Epithelial cell of esophagus (primary cell): ENCODE data around the gene HSPE1.

Experiments used
- DNase-seq: peaks from one replicate; pipeline ENCODE4 v3.0.0; 2010; ENCODE audit warnings: low read depth
- H3K4me3 ChIP-seq: 2 replicates; pipeline ENCODE4 v1.5.1; 2011; ENCODE audit warnings: mild to moderate bottlenecking, low read length, control low read depth
- TF ChIP-seq, protein P1 (sequence below): IDR thresholded peaks from 2 replicates; pipeline ENCODE4 v1.5.1; 2011; ENCODE audit warnings: low read depth, mild to moderate bottlenecking, low read length, control low read depth, inconsistent platforms; ENCODE audit not compliant: insufficient read depth; ENCODE audit errors: missing control alignments

The HSPE1 gene

DNA sequence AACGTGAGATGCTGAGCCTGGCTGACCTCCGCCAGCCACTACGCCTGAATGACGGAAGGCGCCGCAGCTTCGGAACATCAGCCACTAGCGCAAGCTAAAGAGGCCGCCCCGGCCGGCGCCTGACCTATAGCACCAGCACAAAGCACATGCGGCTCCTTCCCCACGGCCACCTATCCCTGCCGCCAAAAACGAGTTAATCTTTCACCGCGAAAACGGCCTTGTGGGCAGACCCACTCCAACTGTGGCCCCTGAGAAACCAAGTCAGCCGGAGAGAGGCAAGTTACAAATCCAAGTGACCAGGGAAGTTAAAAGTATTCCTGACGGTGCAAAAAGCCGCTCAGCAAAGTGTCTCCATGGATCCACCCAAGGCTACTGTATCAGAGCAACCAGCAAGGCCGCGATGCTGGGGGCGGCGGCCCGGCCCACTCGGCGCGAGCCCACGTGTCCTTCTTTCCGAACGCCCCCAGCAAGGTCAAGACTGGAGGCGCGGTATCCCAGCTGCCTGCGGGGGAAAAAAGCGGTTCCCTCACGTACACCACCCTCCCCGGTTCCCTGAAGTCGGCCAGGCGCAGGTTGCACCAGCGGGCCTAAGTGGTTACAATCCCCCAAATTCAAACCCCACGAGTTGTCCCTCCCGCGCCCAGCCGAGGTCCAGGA is 1.1 kb upstream of the HSPE1 start:
- peak overlapping the region; percentile 85 for H3K4me3 ChIP-seq
- DNase-seq: peak; percentile 46
- TF ChIP-seq, protein P1, sequence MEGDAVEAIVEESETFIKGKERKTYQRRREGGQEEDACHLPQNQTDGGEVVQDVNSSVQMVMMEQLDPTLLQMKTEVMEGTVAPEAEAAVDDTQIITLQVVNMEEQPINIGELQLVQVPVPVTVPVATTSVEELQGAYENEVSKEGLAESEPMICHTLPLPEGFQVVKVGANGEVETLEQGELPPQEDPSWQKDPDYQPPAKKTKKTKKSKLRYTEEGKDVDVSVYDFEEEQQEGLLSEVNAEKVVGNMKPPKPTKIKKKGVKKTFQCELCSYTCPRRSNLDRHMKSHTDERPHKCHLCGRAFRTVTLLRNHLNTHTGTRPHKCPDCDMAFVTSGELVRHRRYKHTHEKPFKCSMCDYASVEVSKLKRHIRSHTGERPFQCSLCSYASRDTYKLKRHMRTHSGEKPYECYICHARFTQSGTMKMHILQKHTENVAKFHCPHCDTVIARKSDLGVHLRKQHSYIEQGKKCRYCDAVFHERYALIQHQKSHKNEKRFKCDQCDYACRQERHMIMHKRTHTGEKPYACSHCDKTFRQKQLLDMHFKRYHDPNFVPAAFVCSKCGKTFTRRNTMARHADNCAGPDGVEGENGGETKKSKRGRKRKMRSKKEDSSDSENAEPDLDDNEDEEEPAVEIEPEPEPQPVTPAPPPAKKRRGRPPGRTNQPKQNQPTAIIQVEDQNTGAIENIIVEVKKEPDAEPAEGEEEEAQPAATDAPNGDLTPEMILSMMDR: no peak

DNA sequence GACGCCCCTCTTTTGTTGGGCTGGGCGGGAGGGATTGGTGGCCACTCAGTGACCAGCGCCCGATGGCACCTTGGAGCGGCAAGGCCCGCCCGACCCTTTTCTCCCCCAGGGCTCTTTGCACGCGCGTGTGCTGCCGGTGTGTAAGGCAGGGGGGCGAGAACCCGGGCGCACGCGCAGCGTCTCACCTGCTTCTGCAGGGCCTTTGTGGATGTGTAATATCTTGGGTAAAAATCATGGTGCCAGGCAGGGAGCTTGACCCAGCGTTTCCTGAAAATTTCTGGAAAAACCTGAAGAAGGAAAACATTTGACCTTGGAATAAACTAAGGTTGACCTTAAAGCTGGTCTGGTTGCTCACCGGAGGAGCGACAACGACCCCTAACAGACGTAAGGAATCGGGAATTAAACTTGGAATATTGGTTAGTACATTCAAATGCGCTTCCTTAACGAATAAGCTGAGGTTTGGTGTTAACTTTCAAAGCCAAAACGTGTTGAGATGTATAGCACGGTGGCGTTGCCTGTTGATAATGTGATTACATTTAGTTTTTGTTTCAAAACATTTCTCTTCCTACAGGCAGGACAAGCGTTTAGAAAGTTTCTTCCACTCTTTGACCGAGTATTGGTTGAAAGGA is 438 bp downstream of the HSPE1 start:
- H3K4me3 ChIP-seq: peak overlapping the region; percentile 85
- peak; percentile 19 for DNase-seq
- TF ChIP-seq, protein P1: no peak

DNA sequence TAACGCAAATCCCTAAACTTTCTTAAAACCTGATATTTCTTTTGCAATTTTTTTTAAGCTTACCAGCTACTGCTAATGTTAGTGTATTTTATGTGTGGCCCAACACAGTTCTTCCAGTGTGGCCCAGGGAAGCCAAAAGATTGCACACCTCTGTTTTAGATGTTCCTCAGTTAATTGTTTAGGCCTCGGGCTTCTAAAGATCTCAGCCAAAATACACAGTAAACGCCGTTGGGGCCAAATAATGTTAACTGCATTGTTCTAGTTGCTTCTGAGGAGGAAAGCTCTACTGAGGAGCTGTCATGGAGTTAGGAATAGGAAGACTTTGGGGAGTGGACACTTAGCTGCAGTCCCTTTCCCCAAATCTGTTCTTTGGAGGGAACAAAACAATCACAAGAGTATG is 2.0 kb downstream of the HSPE1 start:
- H3K4me3 ChIP-seq: peak overlapping the region; percentile 11

DNA sequence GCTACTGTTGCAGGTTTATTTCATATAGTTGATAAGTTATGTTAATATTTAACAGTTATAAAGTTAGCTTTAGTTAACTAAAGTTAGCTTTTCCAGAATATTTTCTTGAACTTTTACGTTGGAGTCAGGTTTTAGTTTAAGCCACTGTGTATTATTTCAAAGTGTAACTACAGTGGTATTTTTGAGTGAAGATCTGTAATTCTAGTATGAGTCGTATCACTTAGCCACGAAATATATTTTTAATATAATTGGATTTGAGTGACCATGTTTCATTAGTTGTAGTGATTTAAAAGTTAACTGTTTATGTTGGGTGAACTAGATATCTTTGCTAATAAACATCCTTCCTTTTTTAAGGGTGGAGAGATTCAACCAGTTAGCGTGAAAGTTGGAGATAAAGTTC is 2.5 kb downstream of the HSPE1 start:
- no peak overlapping the region for H3K4me3 ChIP-seq
- DNase-seq: no peak
- TF ChIP-seq, protein P1: no peak

More for the DNA sequence above, 2.0 kb downstream of the HSPE1 start:
- TF ChIP-seq, protein P1: no peak
- DNase-seq: no peak

DNA sequence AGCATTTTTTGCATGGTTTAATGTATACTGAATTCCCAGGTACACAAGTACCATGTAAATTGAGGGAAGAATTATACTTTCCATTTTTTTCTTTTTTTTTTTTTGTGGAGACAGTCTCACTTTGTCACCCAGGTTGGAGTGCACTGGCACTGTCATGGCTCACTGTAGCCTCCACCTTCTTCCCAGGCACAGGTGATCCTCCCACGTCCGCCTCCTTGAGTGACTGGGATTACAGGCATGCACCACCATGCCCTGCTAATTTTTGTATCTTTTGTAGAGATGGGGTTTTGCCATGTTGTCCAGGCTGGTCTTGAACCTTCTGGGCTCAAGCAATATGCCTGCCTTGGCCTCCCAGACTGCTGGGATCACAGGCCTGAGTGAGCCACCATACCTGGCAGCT is 3.8 kb downstream of the HSPE1 start:
- TF ChIP-seq, protein P1: no peak
- H3K4me3 ChIP-seq: no peak overlapping the region
- DNase-seq: no peak

DNA sequence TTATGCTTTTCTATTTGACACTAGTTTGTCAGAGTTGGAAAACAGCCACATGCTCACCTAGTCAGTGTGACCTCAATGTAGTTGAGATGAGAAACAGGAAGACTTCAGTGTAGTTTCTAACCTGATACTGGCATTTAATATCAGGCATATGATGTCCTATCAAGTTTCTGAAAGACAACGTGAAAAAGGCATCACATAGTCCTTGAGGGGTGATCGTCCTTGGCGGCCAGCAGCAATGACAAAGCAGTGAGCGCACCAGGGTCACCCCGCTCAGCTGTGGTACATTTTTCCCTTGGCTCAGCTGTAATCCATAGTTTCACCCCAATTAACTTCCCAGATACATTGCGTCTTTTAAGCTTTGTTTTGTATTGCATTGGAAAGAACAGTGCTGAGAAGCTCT is 4.3 kb downstream of the HSPE1 start:
- no peak for DNase-seq
- TF ChIP-seq, protein P1: no peak
- no peak overlapping the region for H3K4me3 ChIP-seq

DNA sequence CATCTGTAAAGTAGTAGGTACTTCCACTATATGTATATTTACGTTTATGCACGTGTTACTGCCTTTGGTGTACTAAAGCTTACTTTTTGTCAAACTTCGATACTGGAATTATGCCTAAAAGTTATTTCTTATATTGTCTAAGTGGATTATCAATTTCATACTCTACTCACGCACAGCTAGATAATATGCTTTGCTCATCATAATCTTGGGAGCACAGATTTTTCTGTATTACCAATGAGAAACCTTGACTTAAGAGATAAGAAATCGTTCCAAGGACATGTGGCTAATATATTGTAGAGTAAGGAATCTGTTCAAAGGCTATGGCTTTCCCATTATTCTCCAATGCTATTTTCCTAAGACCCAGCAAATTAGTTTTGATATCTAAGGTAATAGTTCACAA is 6.5 kb downstream of the HSPE1 start:
- TF ChIP-seq, protein P1: no peak
- DNase-seq: no peak
- no peak overlapping the region for H3K4me3 ChIP-seq
